Measurements from ENCODE around the gene APMAP. TPM values are rescaled to one million over a fixed set of nuclear protein-coding genes. Genes with fewer than 3 reads are reported as not detected.

APMAP gene
- total and polyA plus RNA-seq, 2 of the 13 experiments (the other 11 are each of a cell fraction or from before 2014, with no cell fraction given): 168 to 214 TPM

- peak; percentile 71; the same call in 1 of the 2 replicates for TF ChIP-seq ZNF142 (CRISPR knock-in tag; IDR thresholded peaks at IDR 0.05)
- peak; percentile 27; the same call in 1 of the 2 replicates for TF ChIP-seq CAMTA2 (CRISPR knock-in tag; IDR thresholded peaks at IDR 0.05; ENCODE audit: borderline replicate concordance)
- TF ChIP-seq PAX8 (CRISPR knock-in tag; IDR thresholded peaks at IDR 0.05; ENCODE audit: borderline replicate concordance): no peak
- no peak for TF ChIP-seq MAZ (IDR thresholded peaks at IDR 0.05; ENCODE audit: borderline replicate concordance, low read depth, low read length)
- 0 out of 2 replicates have a peak, but pooled peaks have one; percentile 52 for TF ChIP-seq MAZ (CRISPR knock-in tag; IDR thresholded peaks at IDR 0.05; ENCODE audit: low read depth)
- no peak for TF ChIP-seq ZNF160 (CRISPR knock-in tag; IDR thresholded peaks at IDR 0.05)
- TF ChIP-seq GLMP (CRISPR knock-in tag; IDR thresholded peaks at IDR 0.05; ENCODE audit: borderline replicate concordance): no peak
- peak; percentile 70; the same call in 1 of the 2 replicates for TF ChIP-seq HOXD1 (CRISPR knock-in tag; IDR thresholded peaks at IDR 0.05)
- TF ChIP-seq NFYB (CRISPR knock-in tag; IDR thresholded peaks at IDR 0.05): no peak
- TF ChIP-seq RELA (CRISPR knock-in tag; IDR thresholded peaks at IDR 0.05): peak; percentile 19; the same call in 1 of the 2 replicates
- TF ChIP-seq MNT (IDR thresholded peaks at IDR 0.05): no peak
- TF ChIP-seq YEATS4 (CRISPR knock-in tag; IDR thresholded peaks at IDR 0.05; ENCODE audit: borderline replicate concordance): peak; percentile 82
- peak; percentile 64 for TF ChIP-seq HNF4A (CRISPR knock-in tag; IDR thresholded peaks at IDR 0.05)
- TF ChIP-seq SMAD1 (CRISPR knock-in tag; IDR thresholded peaks at IDR 0.05; ENCODE audit: borderline replicate concordance, low read depth): no peak; the same call in 1 of the 2 replicates
- peak; percentile 60 for TF ChIP-seq BRD4 (CRISPR knock-in tag; IDR thresholded peaks at IDR 0.05)
- no peak for TF ChIP-seq NFE2 (CRISPR knock-in tag; IDR thresholded peaks at IDR 0.05)
- peak; percentile 75 for TF ChIP-seq NR2F6 (IDR thresholded peaks at IDR 0.05)
- peak; percentile 49; the same call in 1 of the 2 replicates for TF ChIP-seq NR2F6 (CRISPR knock-in tag; IDR thresholded peaks at IDR 0.05)
- no peak for TF ChIP-seq ZNF768 (CRISPR knock-in tag; IDR thresholded peaks at IDR 0.05)
- no peak for TF ChIP-seq BRCA1 (CRISPR knock-in tag; IDR thresholded peaks at IDR 0.05)
- TF ChIP-seq SP5 (CRISPR knock-in tag; IDR thresholded peaks at IDR 0.05; ENCODE audit: borderline replicate concordance, low read depth): peak; percentile 16; the same call in 1 of the 2 replicates
- peak; percentile 58 for TF ChIP-seq SP4 (CRISPR knock-in tag; IDR thresholded peaks at IDR 0.05)
- peak; percentile 28; the same call in 1 of the 2 replicates for TF ChIP-seq ZNF501 (CRISPR knock-in tag; IDR thresholded peaks at IDR 0.05)
- TF ChIP-seq ISX (CRISPR knock-in tag; conservative IDR thresholded peaks at IDR 0.05): no peak
Measured at GRCh38 chr20:25032478-25033264, 40.1 kb upstream of the APMAP start (continued).

Data from HepG2 (cell line).